ENCODE results near the gene DST. TPM values are rescaled to one million over a fixed set of nuclear protein-coding genes. Genes with fewer than 3 reads are reported as not detected.

Gene DST
- total RNA-seq, 1 experiment from 2014 or later = 91.9 TPM

DNA sequence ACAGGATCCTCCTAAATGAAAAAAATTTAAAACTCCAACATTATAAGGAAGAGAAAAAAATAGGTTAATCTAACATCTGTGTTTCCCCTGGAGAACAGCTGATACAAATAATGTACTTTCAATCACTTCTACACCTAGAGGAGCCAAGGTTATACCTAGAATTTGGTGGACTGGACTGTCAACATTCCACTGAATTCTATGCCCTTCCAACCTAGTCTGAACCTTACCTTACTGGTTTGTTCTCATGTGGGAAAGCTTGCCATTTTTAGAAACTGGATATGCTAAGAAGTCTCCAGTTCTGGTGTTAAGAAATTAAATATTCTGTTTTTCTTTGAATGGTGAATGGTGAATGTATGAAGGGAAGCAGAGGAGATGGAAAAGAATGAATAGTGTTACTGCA, 162.4 kb downstream of the DST start:
- no peak overlapping the region for H4K91ac ChIP-seq (ENCODE audit: insufficient read length, low read depth, low read length)
- no peak overlapping the region for H3K18ac ChIP-seq (ENCODE audit: insufficient read length, low read depth, low read length)
- H3K79me1 ChIP-seq (ENCODE audit: insufficient read depth, low read depth, low read length, poor library complexity, severe bottlenecking) = no peaks in the 10 kb centered on the region
- Mint-ChIP-seq H3K9me3 (peaks cover 0 to 6% of the 10 kb centered on the region in 2 experiments; a peak in 2 of 5 replicates), H3K27ac (no peak overlapping the region), H3K36me3 (ENCODE audit: insufficient read depth in 1 of 3, low read depth in 3 of 3) (peaks cover 43 to 69% (median 65%) of the 10 kb centered on the region in 3 experiments), H3K27me3 (ENCODE audit: low read depth) (no peaks in the 10 kb centered on the region), H3K4me3 (no peak overlapping the region), H3K4me1 (no peaks in the 10 kb centered on the region)
- no peak overlapping the region for H4K8ac ChIP-seq (replicated peaks; ENCODE audit: insufficient read length, low read depth, low read length)
- H2BK120ac ChIP-seq (ENCODE audit: low read depth, low read length, poor library complexity, severe bottlenecking) = no peak overlapping the region
- no peak overlapping the region for H2AFZ ChIP-seq (ENCODE audit: low read length)
- H2BK5ac ChIP-seq (ENCODE audit: insufficient read length, low read length) = no peak overlapping the region
- H2BK20ac ChIP-seq (ENCODE audit: low read depth, low read length, poor library complexity, severe bottlenecking) = no peak overlapping the region
- H2BK12ac ChIP-seq (ENCODE audit: insufficient read length, low read depth, low read length) = no peak overlapping the region
- no peak overlapping the region for H3K4me2 ChIP-seq (ENCODE audit: insufficient read depth, insufficient read length, low read length)
- TF ChIP-seq, protein P1, sequence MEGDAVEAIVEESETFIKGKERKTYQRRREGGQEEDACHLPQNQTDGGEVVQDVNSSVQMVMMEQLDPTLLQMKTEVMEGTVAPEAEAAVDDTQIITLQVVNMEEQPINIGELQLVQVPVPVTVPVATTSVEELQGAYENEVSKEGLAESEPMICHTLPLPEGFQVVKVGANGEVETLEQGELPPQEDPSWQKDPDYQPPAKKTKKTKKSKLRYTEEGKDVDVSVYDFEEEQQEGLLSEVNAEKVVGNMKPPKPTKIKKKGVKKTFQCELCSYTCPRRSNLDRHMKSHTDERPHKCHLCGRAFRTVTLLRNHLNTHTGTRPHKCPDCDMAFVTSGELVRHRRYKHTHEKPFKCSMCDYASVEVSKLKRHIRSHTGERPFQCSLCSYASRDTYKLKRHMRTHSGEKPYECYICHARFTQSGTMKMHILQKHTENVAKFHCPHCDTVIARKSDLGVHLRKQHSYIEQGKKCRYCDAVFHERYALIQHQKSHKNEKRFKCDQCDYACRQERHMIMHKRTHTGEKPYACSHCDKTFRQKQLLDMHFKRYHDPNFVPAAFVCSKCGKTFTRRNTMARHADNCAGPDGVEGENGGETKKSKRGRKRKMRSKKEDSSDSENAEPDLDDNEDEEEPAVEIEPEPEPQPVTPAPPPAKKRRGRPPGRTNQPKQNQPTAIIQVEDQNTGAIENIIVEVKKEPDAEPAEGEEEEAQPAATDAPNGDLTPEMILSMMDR (conservative IDR thresholded peaks at IDR 0.05) = no peak
- H3K23ac ChIP-seq (ENCODE audit: insufficient read length, low read depth, low read length) = no peak overlapping the region
- no peak overlapping the region for H3K56ac ChIP-seq (ENCODE audit: insufficient read length, low read depth, low read length)
- H3K4ac ChIP-seq (ENCODE audit: low read depth, low read length) = no peak overlapping the region
- H2BK15ac ChIP-seq (ENCODE audit: low read depth, low read length) = no peak overlapping the region
- H3K9me3 ChIP-seq (ENCODE audit: control insufficient read depth, low read depth, low read length) = no peaks in the 10 kb centered on the region
- no peak overlapping the region for H2AK5ac ChIP-seq (ENCODE audit: insufficient read length, low read length)
- no peaks in the 10 kb centered on the region for H3K23me2 ChIP-seq (ENCODE audit: insufficient read length, low read depth, low read length, poor library complexity, severe bottlenecking)
- no peak overlapping the region for H4K5ac ChIP-seq (ENCODE audit: insufficient read length, low read depth, low read length)
- no peak overlapping the region for H3K27ac ChIP-seq (ENCODE audit: insufficient read length, low read depth, low read length)
- H3T11ph ChIP-seq (ENCODE audit: low read length) = no peak overlapping the region
- no peak overlapping the region for H3K14ac ChIP-seq (ENCODE audit: insufficient read depth, low read length)
- no peak overlapping the region for H3K9ac ChIP-seq (ENCODE audit: extremely low read depth, insufficient read length, low read length)
- H3K27me3 ChIP-seq (ENCODE audit: insufficient read depth, low read length) = no peaks in the 10 kb centered on the region
- no peak for DNase-seq
- no peaks in the 10 kb centered on the region for H3K4me1 ChIP-seq (ENCODE audit: insufficient read depth, low read length)
- H4K20me1 ChIP-seq (ENCODE audit: control insufficient read depth, insufficient read depth, insufficient read length) = no peaks in the 10 kb centered on the region
- H3K79me2 ChIP-seq (ENCODE audit: insufficient read depth, low read length) = no peaks in the 10 kb centered on the region
